Gastrocnemius medialis (tissue), 4 donors: Measurements from ENCODE around the gene MEIKIN.

Source experiments
- CTCF ChIP-seq, 5 experiments: fragments of 450-650 bp in 3 of 5; fragments of 200-600 bp in 2 of 5; sonication (generic) in 2 of 5; IDR thresholded peaks in 4 of 5; conservative IDR thresholded peaks in 1 of 5; 1 replicate in 4 of 5; 2 replicates in 1 of 5; pipeline ENCODE4 v1.5.1; 2016 to 2019; ENCODE audit warnings: antibody characterized with exemption in 5 of 5, mild to moderate bottlenecking in 3 of 5, moderate library complexity in 3 of 5
- POLR2A ChIP-seq, 2 donors: fragments of 450-650 bp; IDR thresholded peaks; one replicate each; pipeline ENCODE4 v1.6.1; 2017; ENCODE audit warnings: antibody characterized with exemption in 2 of 2, mild to moderate bottlenecking in 2 of 2, moderate library complexity in 2 of 2

GRCh38 chr5:131992370-131992769 lies 46.9 kb upstream of the MEIKIN start:
- TF ChIP-seq CTCF (IDR thresholded peaks at IDR 0.05 in 4 of 5, conservative IDR thresholded peaks at IDR 0.05 in 1 of 5): no peak
- no peak for TF ChIP-seq POLR2A (IDR thresholded peaks at IDR 0.05)
